Measurements from ENCODE around the gene TEX51. TPM values are rescaled to one million over a fixed set of nuclear protein-coding genes. Genes with fewer than 3 reads are reported as not detected.

The TEX51 gene
- total and polyA plus RNA-seq, 2 donors (not counting 3 experiments of a cell fraction or from before 2014, with no cell fraction given), result not detected

GRCh38 chr2:126862730-126863129, 36.0 kb upstream of the TEX51 start:
- no peak overlapping the region for H3K9ac ChIP-seq (replicated peaks; ENCODE audit: extremely low read depth, insufficient read depth, low read length)
- no peaks in the 10 kb centered on the region for H3K27me3 ChIP-seq (ENCODE audit: control insufficient read depth in 2 of 2, insufficient read depth in 2 of 2, low read length in 2 of 2)
- H4K20me1 ChIP-seq (replicated peaks; ENCODE audit: control insufficient read depth, extremely low read depth, insufficient read depth, low read length), result no peaks in the 10 kb centered on the region
- no TSS peak for BruUV-seq (replicated peaks)
- H3K4me1 ChIP-seq (ENCODE audit: control insufficient read depth, extremely low read depth, insufficient read depth, low read length), result no peaks in the 10 kb centered on the region
- H3K79me2 ChIP-seq (ENCODE audit: control insufficient read depth, insufficient read depth, low read length), result no peaks in the 10 kb centered on the region
- no peak overlapping the region for H3K27ac ChIP-seq (ENCODE audit: insufficient read depth, low read depth, low read length)
- H3K36me3 ChIP-seq (ENCODE audit: control insufficient read depth in 2 of 2, extremely low read depth in 1 of 2, insufficient read depth in 2 of 2, low read length in 2 of 2), result no peaks in the 10 kb centered on the region
- TF ChIP-seq GATA2 (IDR thresholded peaks at IDR 0.05; ENCODE audit: insufficient read depth, insufficient read length, low read depth, low read length) (no peak), POLR2AphosphoS5 (IDR thresholded peaks at IDR 0.05; ENCODE audit: insufficient read depth, low read depth, low read length) (no peak), MYC (IDR thresholded peaks at IDR 0.05; ENCODE audit: low read depth, low read length) (no peak), JUN (IDR thresholded peaks at IDR 0.05; ENCODE audit: borderline replicate concordance, insufficient read depth, insufficient read length, low read depth) (no peak)
- ChIA-PET CTCF (no interaction called here), POLR2A (no interaction called here)
- no peak overlapping the region for H3K4me2 ChIP-seq (ENCODE audit: insufficient read depth, low read length)
- no peak overlapping the region for H3K4me3 ChIP-seq (replicated peaks in 1 of 3; ENCODE audit: insufficient read depth in 1 of 3, low read depth in 1 of 3, low read length in 3 of 3)
- FAIRE-seq (no peak), DNase-seq (ENCODE audit: low read depth, low spot score) (no peak)
- intact Hi-C loops (cut with micrococcal nuclease) (no loop called here), dilution Hi-C loops (cut with MboI; ENCODE audit: extremely low pct_ligation_motif_present, low sequenced_read_pairs) (no loop called here)
- no peak overlapping the region for H2AFZ ChIP-seq (ENCODE audit: low read depth, low read length)
- no peaks in the 10 kb centered on the region for H3K9me3 ChIP-seq (replicated peaks; ENCODE audit: control insufficient read depth, insufficient read depth, low read length)
- H3K9me1 ChIP-seq (replicated peaks; ENCODE audit: control insufficient read depth, extremely low read depth, insufficient read depth, low read length), result no peaks in the 10 kb centered on the region

- H3K27me3 ChIP-seq (ENCODE audit: control insufficient read depth in 2 of 2, insufficient read depth in 2 of 2, low read length in 2 of 2), result no peaks in the 10 kb centered on the region
- BruUV-seq (replicated peaks), result no TSS peak
- TF ChIP-seq POLR2AphosphoS5 (IDR thresholded peaks at IDR 0.05; ENCODE audit: insufficient read depth, low read depth, low read length) (no peak), CTCF (IDR thresholded peaks at IDR 0.05; ENCODE audit: extremely low read depth in 1 of 2, insufficient read depth in 1 of 2, low read depth in 1 of 2, low read length in 2 of 2) (no peak), FOS (IDR thresholded peaks at IDR 0.05; ENCODE audit: borderline replicate concordance, insufficient read depth, low read length) (no peak), GATA2 (IDR thresholded peaks at IDR 0.05; ENCODE audit: insufficient read depth, insufficient read length, low read depth, low read length) (no peak)
- intact Hi-C loops (cut with micrococcal nuclease) (no loop called here), dilution Hi-C loops (cut with MboI; ENCODE audit: extremely low pct_ligation_motif_present, low sequenced_read_pairs) (no loop called here)
- H3K27ac ChIP-seq (ENCODE audit: insufficient read depth, low read depth, low read length), result no peak overlapping the region
- no peak overlapping the region for H3K9ac ChIP-seq (replicated peaks; ENCODE audit: extremely low read depth, insufficient read depth, low read length)
- no peak for DNase-seq (ENCODE audit: low read depth, low spot score)
- H3K4me3 ChIP-seq (replicated peaks in 1 of 3; ENCODE audit: insufficient read depth in 1 of 3, low read depth in 1 of 3, low read length in 3 of 3), result no peak overlapping the region
- ChIA-PET POLR2A (no interaction called here), CTCF (no interaction called here)
- no peak for FAIRE-seq
- H3K4me2 ChIP-seq (ENCODE audit: insufficient read depth, low read length), result no peak overlapping the region
- no peaks in the 10 kb centered on the region for H4K20me1 ChIP-seq (replicated peaks; ENCODE audit: control insufficient read depth, extremely low read depth, insufficient read depth, low read length)
- no peaks in the 10 kb centered on the region for H3K4me1 ChIP-seq (ENCODE audit: control insufficient read depth, extremely low read depth, insufficient read depth, low read length)
- no peaks in the 10 kb centered on the region for H3K79me2 ChIP-seq (ENCODE audit: control insufficient read depth, insufficient read depth, low read length)
- no peak overlapping the region for H2AFZ ChIP-seq (ENCODE audit: low read depth, low read length)
- no peaks in the 10 kb centered on the region for H3K9me3 ChIP-seq (replicated peaks; ENCODE audit: control insufficient read depth, insufficient read depth, low read length)
- no peaks in the 10 kb centered on the region for H3K9me1 ChIP-seq (replicated peaks; ENCODE audit: control insufficient read depth, extremely low read depth, insufficient read depth, low read length)
- H3K36me3 ChIP-seq (ENCODE audit: control insufficient read depth in 2 of 2, extremely low read depth in 1 of 2, insufficient read depth in 2 of 2, low read length in 2 of 2), result no peaks in the 10 kb centered on the region
Measured at GRCh38 chr2:126863336-126864015, 35.2 kb upstream of the TEX51 start.

Measured in endothelial cell of umbilical vein (primary cell).